ENCODE results near the gene SLC24A5.

- no peak for TF ChIP-seq REST (IDR thresholded peaks at IDR 0.05; ENCODE audit: insufficient replicate concordance, low read depth)
- no peak for TF ChIP-seq CTCF (IDR thresholded peaks at IDR 0.05; ENCODE audit: insufficient read depth, low read length)
Observed at GRCh38 chr15:48131324-48131723, 10.5 kb downstream of the SLC24A5 start.

Measured in HL-60 (cell line).